HG03045 (cell line): ENCODE measurements around the gene AKAP5.
"Not testable (repeated sequence)": the region's sequence is repeated elsewhere in the genome, so short reads cannot be mapped to it uniquely, and the experiment has no call there.

Experiments
- ATAC-seq: cut with Tn5 transposase; IDR thresholded peaks from one replicate; pipeline ENCODE4 v1.9.1; 2021; ENCODE audit warnings: mild to moderate bottlenecking, moderate library complexity; ENCODE audit not compliant: unreplicated experiment

AKAP5 gene

GRCh38 chr14:64502456-64502855, 37.2 kb downstream of the AKAP5 start:
- ATAC-seq = no peak

GRCh38 chr14:64502887-64503433, 37.7 kb downstream of the AKAP5 start:
- ATAC-seq = peak; percentile 2

- peak; percentile 58 for ATAC-seq
Measured at GRCh38 chr14:64503434-64504309, 38.4 kb downstream of the AKAP5 start, which contains the start of gene ZBTB25. TSS of gene ZBTB25 (minus strand) at chr14:64503838. CDS start at chr14:64490533, 13,305 bp downstream.

- peak; percentile 35 for ATAC-seq
Measured at GRCh38 chr14:64504310-64504896, 39.1 kb downstream of the AKAP5 start, which contains the start of gene ZBTB1. TSS of gene ZBTB1 (plus strand) at chr14:64504770. CDS start at chr14:64521505, 16,735 bp downstream.

- ATAC-seq = peak; percentile 28
Measured at GRCh38 chr14:64504897-64505794, 39.8 kb downstream of the AKAP5 start.

GRCh38 chr14:64506721-64507120, 41.4 kb downstream of the AKAP5 start:
- ATAC-seq = no peak

GRCh38 chr14:64507376-64508156, 42.3 kb downstream of the AKAP5 start:
- no peak for ATAC-seq

- no peak for ATAC-seq
Measured at GRCh38 chr14:64508215-64508776, 43.0 kb downstream of the AKAP5 start.

- no peak for ATAC-seq
Measured at GRCh38 chr14:64509036-64509435, 43.7 kb downstream of the AKAP5 start.

GRCh38 chr14:64510825-64511671, 45.7 kb downstream of the AKAP5 start:
- ATAC-seq = no peak

GRCh38 chr14:64513271-64513670, 48.0 kb downstream of the AKAP5 start:
- no peak for ATAC-seq

- ATAC-seq = no peak
Measured at GRCh38 chr14:64515053-64515452, 49.8 kb downstream of the AKAP5 start.

GRCh38 chr14:64516969-64517368, 51.7 kb downstream of the AKAP5 start:
- ATAC-seq = no peak

GRCh38 chr14:64517667-64518066, 52.4 kb downstream of the AKAP5 start:
- not testable (repeated sequence) for ATAC-seq

- ATAC-seq = no peak
Measured at GRCh38 chr14:64518229-64518628, 52.9 kb downstream of the AKAP5 start.

- ATAC-seq = no peak
Measured at GRCh38 chr14:64520699-64521098, 55.4 kb downstream of the AKAP5 start.

- no peak for ATAC-seq
Measured at GRCh38 chr14:64522591-64523355, 57.5 kb downstream of the AKAP5 start.
